RWPE2 (cell line): ENCODE results near the gene SEC14L5.

ENCODE experiments used
- ATAC-seq: fragments of 200-7000 bp; cut with Tn5 transposase; 3 replicates; pipeline ENCODE4 v1.9.1; 2021; ENCODE audit warnings: low read depth
- DNase-seq: peaks from one replicate; pipeline ENCODE4 v3.0.0-alpha.2; 2020; ENCODE audit warnings: low spot score
- H3K27ac ChIP-seq: fragments of 450-650 bp; 2 replicates; pipeline ENCODE4 v1.5.1; 2017; ENCODE audit warnings: mild to moderate bottlenecking; ENCODE audit not compliant: poor library complexity, severe bottlenecking
- H3K27me3 ChIP-seq: fragments of 250-450 bp; sonication (Bioruptor Pico); 2 replicates; pipeline ENCODE4 v1.5.1; 2021; ENCODE audit warnings: mild to moderate bottlenecking, moderate library complexity; ENCODE audit not compliant: insufficient read depth, poor library complexity, severe bottlenecking
- H3K36me3 ChIP-seq: fragments of 250-450 bp; sonication (Bioruptor Pico); 2 replicates; pipeline ENCODE4 v1.5.1; 2020; ENCODE audit warnings: low read depth, mild to moderate bottlenecking, moderate library complexity
- H3K4me1 ChIP-seq: fragments of 250-450 bp; sonication (Bioruptor Pico); 2 replicates; pipeline ENCODE4 v1.5.1; 2021; ENCODE audit warnings: mild to moderate bottlenecking, moderate library complexity; ENCODE audit not compliant: insufficient read depth, poor library complexity, severe bottlenecking
- H3K4me3 ChIP-seq: fragments of 250-450 bp; sonication (Bioruptor Pico); 2 replicates; pipeline ENCODE4 v1.5.1; 2021; ENCODE audit warnings: mild to moderate bottlenecking, moderate library complexity; ENCODE audit not compliant: severe bottlenecking
- H3K9me3 ChIP-seq: fragments of 250-450 bp; sonication (Bioruptor Pico); 2 replicates; pipeline ENCODE4 v1.5.1; 2021; ENCODE audit warnings: mild to moderate bottlenecking, moderate library complexity; ENCODE audit not compliant: severe bottlenecking
- CTCF ChIP-seq: fragments of 450-650 bp; IDR thresholded peaks from one replicate; pipeline ENCODE4 v1.5.1; 2017; ENCODE audit warnings: mild to moderate bottlenecking, moderate library complexity; ENCODE audit not compliant: poor library complexity, severe bottlenecking

Gene SEC14L5

GRCh38 chr16:5032748-5033167 lies 74.6 kb downstream of the SEC14L5 start:
- H3K27ac ChIP-seq, result no peak overlapping the region

GRCh38 chr16:5033256-5034166 lies 75.4 kb downstream of the SEC14L5 start, which contains the start of gene NAGPA:
Gene NAGPA, minus strand, starts transcription at chr16:5033935. Its CDS starts 21 bp downstream, at chr16:5033914.
- ATAC-seq, result peak; percentile 77

More at GRCh38 chr16:5032748-5033167, 74.6 kb downstream of the SEC14L5 start:
- Histone ChIP-seq H3K4me1 (peaks cover 5% of the 10 kb centered on the region), H3K36me3 (no peaks in the 10 kb centered on the region), H3K9me3 (no peaks in the 10 kb centered on the region), H3K27me3 (no peaks in the 10 kb centered on the region), H3K4me3 (peak overlapping the region; percentile 73)
- ATAC-seq (no peak), DNase-seq (no peak)
- no peak for TF ChIP-seq CTCF

GRCh38 chr16:5034167-5034523 lies 76.0 kb downstream of the SEC14L5 start:
- H3K36me3 ChIP-seq, result no peaks in the 10 kb centered on the region
- H3K27me3 ChIP-seq, result no peaks in the 10 kb centered on the region
- peak overlapping the region; percentile 73 for H3K4me3 ChIP-seq
- no peak overlapping the region for H3K27ac ChIP-seq
- no peak for ATAC-seq
- H3K9me3 ChIP-seq, result no peaks in the 10 kb centered on the region
- TF ChIP-seq CTCF, result no peak
- peaks cover 5% of the 10 kb centered on the region for H3K4me1 ChIP-seq
- no peak for DNase-seq

More at GRCh38 chr16:5033256-5034166, 75.4 kb downstream of the SEC14L5 start, which contains the start of gene NAGPA:
- H3K27ac ChIP-seq, result no peak within 1 kb of the TSS
- peaks cover 5% of the 10 kb centered on the region for H3K4me1 ChIP-seq
- no peaks in the 10 kb centered on the region for H3K27me3 ChIP-seq
- H3K9me3 ChIP-seq, result no peaks in the 10 kb centered on the region
- TF ChIP-seq CTCF, result no peak
- no peaks in the 10 kb centered on the region for H3K36me3 ChIP-seq
- DNase-seq, result peak; percentile 88
- H3K4me3 ChIP-seq, result peak within 1 kb of the TSS; percentile 73

- no peak for DNase-seq
- H3K4me3 ChIP-seq, result no peak overlapping the region
- no peaks in the 10 kb centered on the region for H3K27me3 ChIP-seq
- no peak for TF ChIP-seq CTCF
- H3K9me3 ChIP-seq, result no peaks in the 10 kb centered on the region
- H3K36me3 ChIP-seq, result no peaks in the 10 kb centered on the region
- no peak for ATAC-seq
- H3K4me1 ChIP-seq, result peaks cover 5% of the 10 kb centered on the region
- no peak overlapping the region for H3K27ac ChIP-seq
Measured at GRCh38 chr16:5035909-5036227, 77.7 kb downstream of the SEC14L5 start.
